ENCODE measurements around the gene INPP5F. TPM values are rescaled to one million over a fixed set of nuclear protein-coding genes. Genes with fewer than 3 reads are reported as not detected.
A peak's percentile ranks its signal among the peaks of the same experiment; 100 is the strongest.

Gene INPP5F
- total RNA-seq, 1 donor from 2014 or later: 5.1 TPM

- no peak overlapping the region for H3K4me3 ChIP-seq
- H3K27me3 ChIP-seq: no peaks in the 10 kb centered on the region
- H3K27ac ChIP-seq: peak overlapping the region; percentile 84 to 89
- no peak for TF ChIP-seq CTCF (IDR thresholded peaks at IDR 0.05)
- no peaks in the 10 kb centered on the region for H3K9me3 ChIP-seq
- peaks cover 23 to 25% of the 10 kb centered on the region in 2 donors for H3K36me3 ChIP-seq
- intact Hi-C loops (cut with DNase I): loop anchor here (5.0 kb wide), 1 partner anchor 192 kb away; the partner anchor contains the start of gene MCMBP
- peak in 1 of 2 donors; percentile 79 for DNase-seq (ENCODE audit: low spot score in 2 of 2)
- peaks cover 16 to 41% of the 10 kb centered on the region in 2 donors for H3K4me1 ChIP-seq
Observed at GRCh38 chr10:119680050-119680449, 45.8 kb upstream of the INPP5F start.

- DNase-seq (ENCODE audit: low spot score in 2 of 2): peak; percentile 25 to 83
Observed at GRCh38 chr10:119680650-119681081, 45.2 kb upstream of the INPP5F start.

GRCh38 chr10:119686465-119687191 is 39.2 kb upstream of the INPP5F start:
- Histone ChIP-seq H3K36me3 (no peaks in the 10 kb centered on the region), H3K4me3 (peak overlapping the region in 1 of 2 donors; percentile 34), H3K27me3 (no peaks in the 10 kb centered on the region), H3K4me1 (peaks cover 6 to 11% of the 10 kb centered on the region in 2 donors), H3K9me3 (no peaks in the 10 kb centered on the region), H3K27ac (no peak overlapping the region)
- DNase-seq (ENCODE audit: low spot score in 2 of 2): peak; percentile 43 to 86
- intact Hi-C loops (cut with DNase I): loop anchor here (2.0 kb wide), 2 partner anchors 40 to 172 kb away; partner anchors contain the start of gene INPP5F
- TF ChIP-seq CTCF (IDR thresholded peaks at IDR 0.05): peak; percentile 90 to 96 (median 96)

More at GRCh38 chr10:119680650-119681081, 45.2 kb upstream of the INPP5F start:
- peak overlapping the region; percentile 84 to 89 for H3K27ac ChIP-seq
- H3K9me3 ChIP-seq: no peaks in the 10 kb centered on the region
- peaks cover 16 to 41% of the 10 kb centered on the region in 2 donors for H3K4me1 ChIP-seq
- H3K4me3 ChIP-seq: no peak overlapping the region
- no peak for TF ChIP-seq CTCF (IDR thresholded peaks at IDR 0.05)
- no peaks in the 10 kb centered on the region for H3K27me3 ChIP-seq
- intact Hi-C loops (cut with DNase I): loop anchor here (5.0 kb wide), 1 partner anchor 192 kb away; the partner anchor contains the start of gene MCMBP
- H3K36me3 ChIP-seq: peaks cover 18 to 25% of the 10 kb centered on the region in 2 donors

- Histone ChIP-seq H3K9me3 (no peaks in the 10 kb centered on the region), H3K4me3 (no peak overlapping the region), H3K4me1 (peaks cover 3% of the 10 kb centered on the region in 2 donors), H3K27me3 (no peaks in the 10 kb centered on the region), H3K27ac (peak overlapping the region in 1 of 2 donors; percentile 10), H3K36me3 (no peaks in the 10 kb centered on the region)
- intact Hi-C loops (cut with DNase I): loop anchor here (2.0 kb wide), 2 partner anchors 39 to 171 kb away; partner anchors contain the start of gene INPP5F
- DNase-seq (ENCODE audit: low spot score in 2 of 2): no peak
- TF ChIP-seq CTCF (IDR thresholded peaks at IDR 0.05): no peak
Observed at GRCh38 chr10:119687192-119688032, 38.4 kb upstream of the INPP5F start.

- intact Hi-C loops (cut with DNase I): no loop called here
- TF ChIP-seq CTCF (IDR thresholded peaks at IDR 0.05): no peak
Observed at GRCh38 chr10:119688033-119688508, 37.8 kb upstream of the INPP5F start.

More at GRCh38 chr10:119688033-119688508, 37.8 kb upstream of the INPP5F start:
- H3K36me3 ChIP-seq: no peaks in the 10 kb centered on the region
- H3K4me1 ChIP-seq: peaks cover 3% of the 10 kb centered on the region in 2 donors
- no peak for DNase-seq (ENCODE audit: low spot score in 2 of 2)
- no peak overlapping the region for H3K27ac ChIP-seq
- H3K4me3 ChIP-seq: no peak overlapping the region
- H3K9me3 ChIP-seq: no peaks in the 10 kb centered on the region
- H3K27me3 ChIP-seq: no peaks in the 10 kb centered on the region

Measured in ascending aorta (tissue), 2 donors.